Epidermal melanocyte (primary cell): Measurements from ENCODE around the gene MGAT4B.
"Not testable (repeated sequence)": the region's sequence is repeated elsewhere in the genome, so short reads cannot be mapped to it uniquely, and the experiment has no call there.

Experiments
- DNase-seq: peaks from one replicate; pipeline ENCODE4 v3.0.0; 2011; ENCODE audit warnings: low spot score; ENCODE audit not compliant: insufficient read length

Gene MGAT4B

GRCh38 chr5:179795049-179795862, 11.4 kb downstream of the MGAT4B start:
- DNase-seq: no peak

DNA sequence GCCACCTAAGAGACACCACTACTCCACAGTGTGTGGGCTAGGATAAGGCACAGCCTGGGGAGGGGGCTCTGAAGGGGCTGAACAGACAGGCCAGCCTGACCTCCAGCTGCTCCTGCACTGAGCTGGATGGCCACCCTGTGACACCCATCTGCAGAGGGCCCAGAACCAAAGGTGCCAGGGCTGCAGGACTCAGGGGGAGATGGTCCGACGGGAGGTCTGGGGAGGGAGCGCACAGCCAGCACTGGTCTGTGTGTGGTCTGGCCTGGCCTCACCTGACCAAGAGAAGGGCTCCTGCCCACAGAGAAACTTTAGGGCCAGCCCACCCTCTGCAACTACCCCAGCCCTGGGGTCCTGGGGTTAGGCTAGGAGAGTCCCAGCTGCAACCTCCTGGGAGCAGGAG, 12.1 kb downstream of the MGAT4B start:
- no peak for DNase-seq

- DNase-seq: no peak
These were observed 12.5 kb downstream of the MGAT4B start for GRCh38 chr5:179794171-179794570.

DNA sequence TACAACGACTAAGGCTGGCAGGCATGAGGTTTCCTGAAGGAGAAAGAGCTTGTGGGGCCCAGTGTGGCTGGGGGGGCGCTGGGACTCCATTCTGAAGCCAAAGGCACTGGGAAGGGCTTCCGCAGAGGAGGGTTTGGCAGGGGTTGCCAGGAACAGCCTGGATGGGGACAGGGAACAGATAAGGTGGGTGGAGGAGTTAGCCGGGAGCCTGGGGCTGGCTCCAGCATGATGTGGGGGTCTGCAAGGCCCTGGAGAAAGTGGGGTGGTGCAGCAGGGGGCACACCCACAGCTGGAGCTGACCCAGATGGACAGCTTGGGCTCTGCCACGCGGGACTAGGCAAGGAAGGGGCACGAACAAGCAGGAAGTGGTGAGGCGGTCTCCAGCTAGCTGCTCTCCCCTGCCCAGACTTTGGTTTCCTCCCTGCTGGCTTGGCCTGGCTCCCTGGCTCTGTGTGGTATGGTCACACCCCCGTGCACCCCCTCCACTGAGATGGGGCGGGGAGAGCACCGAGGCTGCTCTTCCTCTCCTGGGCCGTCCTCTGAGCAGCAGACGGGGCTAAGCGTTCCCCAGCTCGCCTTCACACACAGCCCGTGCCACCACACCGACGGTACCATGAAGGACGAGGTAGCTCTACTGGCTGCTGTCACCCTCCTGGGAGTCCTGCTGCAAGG, 13.1 kb downstream of the MGAT4B start, which contains the start of gene LTC4S:
Gene LTC4S (plus strand): TSS at position 519 of the 672 bp plus-strand sequence. CDS start 95 bp downstream, at position 614.
- no peak for DNase-seq

- DNase-seq: no peak
These were observed 13.8 kb downstream of the MGAT4B start for GRCh38 chr5:179792612-179793467.

DNA sequence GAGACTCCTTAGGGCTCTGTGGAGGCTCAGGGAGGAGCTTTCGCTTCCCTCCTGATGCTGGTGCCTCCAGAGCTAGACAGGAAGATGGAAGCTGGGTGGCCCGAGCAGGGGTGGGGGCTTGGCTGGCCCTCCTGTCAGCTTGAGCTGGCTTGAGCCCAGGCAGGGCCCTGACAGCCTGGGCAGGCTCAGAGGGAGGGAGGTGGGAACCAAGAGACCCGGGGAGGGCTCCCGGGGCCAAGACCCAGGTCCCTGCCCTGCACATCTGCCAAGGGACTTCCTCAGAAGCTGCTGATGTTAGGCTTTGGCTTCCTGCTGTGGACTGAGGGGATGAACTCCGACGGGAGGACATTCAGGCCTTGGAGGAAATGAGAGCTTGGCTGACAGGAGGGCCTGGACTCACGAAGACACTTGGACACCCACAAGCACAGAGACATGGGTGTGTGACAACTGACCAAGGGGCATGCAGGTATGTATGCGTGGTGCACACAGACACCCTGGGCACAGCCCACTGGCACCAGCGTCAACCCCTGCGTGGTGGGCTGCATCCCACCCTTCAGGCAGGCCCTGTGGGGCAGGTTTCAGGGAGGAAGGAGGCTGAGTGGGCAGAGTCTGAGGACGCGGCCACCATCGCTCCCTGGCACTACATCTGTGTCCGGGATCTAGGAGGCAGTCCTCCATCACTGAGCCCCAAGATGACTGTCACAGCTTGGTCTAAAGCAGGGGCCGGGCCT, 14.6 kb downstream of the MGAT4B start:
- no peak for DNase-seq

DNA sequence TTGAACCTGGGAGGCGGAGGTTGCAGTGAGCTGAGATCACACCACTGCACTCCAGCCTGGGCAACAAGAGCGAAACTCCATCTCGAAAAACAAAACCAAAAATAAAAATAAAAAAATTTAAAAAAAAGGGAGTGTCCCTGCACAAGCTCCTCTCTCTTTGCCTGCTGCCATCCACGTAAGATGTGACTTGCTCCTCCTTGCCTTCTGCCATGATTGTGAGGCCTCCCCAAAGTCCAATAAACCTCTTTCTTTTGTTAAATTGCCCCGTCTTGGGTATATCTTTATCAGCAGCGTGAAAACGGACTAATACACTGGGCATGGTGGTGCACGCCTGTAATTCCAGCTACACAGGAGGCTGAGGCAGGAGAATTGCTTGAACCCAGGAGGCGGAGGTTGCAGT, 17.4 kb downstream of the MGAT4B start:
- DNase-seq: not testable (repeated sequence)

GRCh38 chr5:179788193-179788854, 18.3 kb downstream of the MGAT4B start:
- no peak for DNase-seq

DNA sequence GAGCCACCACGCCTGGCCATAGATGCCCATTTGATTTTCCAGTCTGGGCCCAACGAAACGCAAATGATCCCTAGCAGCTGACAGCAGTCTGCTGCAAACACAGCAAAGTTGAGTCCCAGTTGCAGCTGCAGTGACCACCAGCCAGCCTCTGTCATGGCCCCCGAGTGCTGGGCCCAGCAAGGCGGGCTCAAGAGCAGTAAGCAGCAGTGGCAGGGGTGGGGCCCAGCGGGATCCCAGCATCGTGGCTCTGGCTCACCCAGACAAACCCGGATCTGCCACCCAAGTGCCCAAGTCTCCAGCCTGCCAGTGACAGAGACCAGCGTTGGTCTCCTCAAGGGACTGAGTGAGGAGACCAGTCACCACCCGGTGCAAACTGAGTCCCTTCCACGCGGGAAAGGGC, 19.8 kb downstream of the MGAT4B start:
- DNase-seq: no peak

- no peak for DNase-seq
These were observed 23.5 kb downstream of the MGAT4B start for GRCh38 chr5:179783128-179783527.

- DNase-seq: no peak
These were observed 24.8 kb downstream of the MGAT4B start for GRCh38 chr5:179781846-179782245.

DNA sequence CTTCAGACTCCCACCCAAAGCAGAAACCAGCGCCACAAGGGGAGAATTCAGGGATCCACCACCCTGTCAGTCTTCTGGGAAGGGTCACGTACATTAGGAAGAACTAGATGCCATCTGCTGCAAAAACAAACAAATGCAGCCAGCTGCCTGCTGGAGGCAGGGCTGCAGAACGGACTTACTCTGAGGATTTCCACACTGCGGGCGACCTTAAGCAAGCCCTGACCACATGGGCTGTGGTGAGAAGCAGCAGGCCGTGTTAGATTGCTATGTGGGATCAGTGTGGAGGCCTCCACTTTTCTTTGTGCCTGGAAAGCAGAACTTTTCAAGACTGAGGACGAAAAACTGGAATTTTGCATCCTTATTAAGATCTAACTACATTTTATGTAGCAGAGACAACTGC, 26.3 kb downstream of the MGAT4B start:
- DNase-seq: no peak

- DNase-seq: no peak
These were observed 26.8 kb downstream of the MGAT4B start for GRCh38 chr5:179779826-179780225.

DNA sequence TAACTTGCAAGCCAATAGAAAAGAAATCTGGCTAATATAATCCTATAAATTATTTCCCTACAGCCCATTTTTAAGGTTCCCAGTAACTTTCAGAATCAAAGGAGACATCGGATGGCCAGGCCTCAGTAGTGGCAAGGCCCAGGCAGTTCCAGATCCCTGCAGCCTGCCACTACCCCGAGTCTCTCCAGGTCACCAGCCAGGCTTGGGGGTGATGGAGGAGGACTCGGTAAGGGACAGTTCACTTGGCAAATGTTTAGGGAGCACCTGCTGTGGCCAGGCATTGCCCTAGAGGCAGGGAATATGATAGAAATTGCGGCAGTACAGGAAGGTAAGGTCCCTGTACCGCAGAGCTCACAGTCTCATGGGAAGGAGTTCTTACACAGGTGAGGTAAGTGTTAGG, 28.1 kb downstream of the MGAT4B start:
- DNase-seq: no peak

DNA sequence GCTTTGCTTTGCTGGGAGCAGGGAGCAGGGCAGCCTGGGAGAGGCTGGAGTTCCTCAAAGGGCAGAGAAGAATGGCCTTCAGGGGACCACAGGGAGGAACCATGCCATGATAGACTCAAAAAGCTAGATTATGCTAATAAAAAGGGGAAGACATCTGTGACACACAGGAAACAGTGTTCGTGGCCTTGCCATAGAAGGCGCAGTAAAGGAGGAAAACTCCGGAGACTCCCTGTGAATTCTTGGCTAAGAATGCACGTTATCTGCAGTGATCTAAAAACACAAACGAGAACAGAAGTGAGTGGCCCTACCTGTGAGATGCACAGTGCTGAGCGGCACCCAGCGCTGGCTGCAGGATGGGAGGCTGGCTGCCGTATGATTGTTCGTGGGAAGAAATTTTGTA, 28.8 kb downstream of the MGAT4B start:
- no peak for DNase-seq

DNA sequence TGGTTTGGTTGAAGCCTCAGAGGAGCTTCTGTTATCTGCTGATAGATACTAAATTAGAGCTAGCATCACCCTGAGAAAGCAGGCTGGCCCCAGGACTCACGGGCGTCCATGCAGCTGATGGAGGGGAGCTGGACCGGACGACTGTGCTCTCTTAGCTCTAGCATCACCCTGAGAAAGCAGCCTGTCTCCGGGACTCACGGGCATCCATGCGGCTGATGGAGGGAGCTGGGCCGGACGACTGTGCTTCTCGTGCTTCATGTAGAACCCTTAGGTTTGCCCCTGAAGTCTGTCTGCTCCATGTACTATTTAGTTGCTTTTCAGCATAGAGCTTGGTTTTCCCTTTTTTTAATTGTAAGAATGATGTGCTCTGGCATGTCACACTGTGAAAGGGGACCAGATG, 29.2 kb downstream of the MGAT4B start:
- DNase-seq: no peak

GRCh38 chr5:179776411-179776938, 30.2 kb downstream of the MGAT4B start:
- DNase-seq: no peak

GRCh38 chr5:179774442-179774841, 32.2 kb downstream of the MGAT4B start:
- DNase-seq: no peak

DNA sequence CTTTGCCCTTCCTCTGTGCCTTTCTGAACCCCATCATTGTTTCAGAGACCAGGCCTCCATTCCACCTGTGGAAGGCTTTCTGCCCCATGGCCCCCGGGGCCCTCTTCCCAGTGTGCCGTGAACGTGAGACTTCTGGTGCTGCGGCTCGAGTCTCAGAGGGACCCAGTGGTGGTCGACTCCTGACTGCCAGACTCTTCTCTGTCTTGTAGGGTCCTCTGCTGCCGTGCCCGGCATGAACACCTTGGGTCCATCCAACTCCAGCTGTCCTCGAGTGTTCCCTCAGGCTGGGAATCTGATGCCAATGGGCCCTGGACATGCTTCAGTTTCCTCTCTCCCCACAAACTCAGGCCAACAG, 33.0 kb downstream of the MGAT4B start:
- DNase-seq: no peak

DNA sequence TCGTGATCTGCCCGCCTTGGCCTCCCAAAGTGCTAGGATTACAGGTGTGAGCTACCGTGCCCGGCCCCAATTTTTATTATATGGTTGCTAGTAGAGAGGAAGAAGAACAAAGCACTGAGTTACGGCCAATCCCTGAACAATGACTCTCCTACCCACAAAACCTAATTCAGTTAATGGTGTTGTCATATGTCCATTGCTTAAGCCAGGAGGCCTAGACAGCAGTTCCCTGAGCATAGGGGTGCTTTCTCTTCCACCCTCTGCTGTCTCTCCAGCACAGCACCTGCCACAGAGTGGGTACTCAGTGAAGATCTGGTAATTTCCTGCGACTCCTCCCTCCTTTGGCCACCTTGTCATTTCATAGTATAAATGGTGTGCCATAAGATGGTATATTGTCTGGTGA, 34.3 kb downstream of the MGAT4B start:
- no peak for DNase-seq
